HL-60 (cell line): ENCODE measurements around the gene CCDC88C.

Experiments
- CTCF ChIP-seq: IDR thresholded peaks from one replicate; pipeline ENCODE4 v1.5.1; 2011; ENCODE audit warnings: low read length, control low read depth, inconsistent platforms; ENCODE audit not compliant: insufficient read depth
- GABPA ChIP-seq: IDR thresholded peaks from 2 replicates; pipeline ENCODE4 v1.6.1; 2012; ENCODE audit warnings: low read depth
- POLR2AphosphoS5 ChIP-seq: IDR thresholded peaks from 2 replicates; pipeline ENCODE4 v1.6.1; 2012; ENCODE audit warnings: low read depth
- REST ChIP-seq: IDR thresholded peaks from 2 replicates; pipeline ENCODE4 v1.6.1; 2012; ENCODE audit warnings: low read depth; ENCODE audit not compliant: insufficient replicate concordance
- SPI1 ChIP-seq: IDR thresholded peaks from 2 replicates; pipeline ENCODE4 v1.6.1; 2012; ENCODE audit warnings: low read depth, mild to moderate bottlenecking, borderline replicate concordance

GRCh38 chr14:91466192-91466591 is 48.6 kb upstream of the CCDC88C start:
- no peak for TF ChIP-seq CTCF
- TF ChIP-seq GABPA, result no peak
- no peak for TF ChIP-seq POLR2AphosphoS5
- no peak for TF ChIP-seq REST
- no peak for TF ChIP-seq SPI1
